ENCODE measurements around the gene IQGAP2. TPM values are rescaled to one million over a fixed set of nuclear protein-coding genes. Genes with fewer than 3 reads are reported as not detected.

The IQGAP2 gene
- total RNA-seq, 2 experiments from 2014 or later: 62.7 to 72.1 TPM

DNA sequence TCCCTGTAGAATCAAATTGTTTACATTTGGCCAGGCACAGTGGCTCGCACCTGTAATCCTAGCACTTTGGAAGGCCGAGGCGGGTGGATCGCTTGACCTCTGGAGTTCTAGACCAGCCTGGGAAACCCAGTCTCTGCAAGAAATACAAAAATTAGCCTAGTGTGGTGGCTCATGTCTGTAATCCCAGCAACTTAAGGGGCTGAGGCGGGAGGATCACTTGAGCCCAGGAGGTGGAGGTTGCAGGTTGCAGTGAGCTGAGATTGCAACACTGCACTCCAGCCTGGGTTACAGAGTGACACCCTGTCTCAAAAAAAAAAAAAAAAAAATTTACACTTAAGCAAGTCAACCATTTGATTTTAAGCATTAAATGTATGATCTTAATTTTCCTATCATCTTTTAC, 17.5 kb upstream of the IQGAP2 start:
- ATAC-seq (no peak), DNase-seq (no peak)
- Mint-ChIP-seq H3K4me3 (no peak overlapping the region), H3K27ac (no peak overlapping the region), H3K9me3 (ENCODE audit: insufficient read depth) (no peaks in the 10 kb centered on the region), H3K36me3 (ENCODE audit: low read depth) (no peaks in the 10 kb centered on the region), H3K4me1 (ENCODE audit: low read depth) (peaks cover 37% of the 10 kb centered on the region), H3K27me3 (ENCODE audit: low read depth) (no peaks in the 10 kb centered on the region)
- CTCF ChIA-PET: no interaction called here
- POLR2A ChIA-PET: no interaction called here

DNA sequence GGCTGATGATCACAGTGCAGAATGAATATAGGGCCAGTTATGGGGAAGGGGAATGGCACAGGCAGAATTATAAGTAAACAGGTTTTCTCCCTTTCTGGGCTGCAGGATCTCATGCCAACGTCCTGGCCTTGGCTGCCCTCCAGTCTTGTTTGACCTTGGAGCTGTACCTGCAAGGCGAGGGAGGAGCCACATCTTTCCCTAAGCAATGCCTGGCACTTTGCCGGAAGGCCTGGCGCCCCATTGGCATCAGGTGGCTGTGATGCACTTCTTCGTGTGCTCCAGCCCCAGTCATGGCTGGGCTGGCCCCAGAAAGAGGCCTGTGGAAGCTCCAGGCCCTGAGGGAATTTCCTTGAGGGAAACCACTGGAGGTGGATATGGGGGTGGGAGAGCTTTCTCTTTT, 16.7 kb upstream of the IQGAP2 start:
- peaks cover 45% of the 10 kb centered on the region for H3K4me1 Mint-ChIP-seq (ENCODE audit: low read depth)
- peaks cover 2% of the 10 kb centered on the region for H3K36me3 Mint-ChIP-seq (ENCODE audit: low read depth)
- no peak overlapping the region for H3K27ac Mint-ChIP-seq
- H3K27me3 Mint-ChIP-seq (ENCODE audit: low read depth): no peaks in the 10 kb centered on the region
- H3K9me3 Mint-ChIP-seq (ENCODE audit: insufficient read depth): peaks cover 6% of the 10 kb centered on the region
- no peak overlapping the region for H3K4me3 Mint-ChIP-seq
- no peak for DNase-seq
- POLR2A ChIA-PET: no interaction called here
- no peak for ATAC-seq
- CTCF ChIA-PET: no interaction called here

DNA sequence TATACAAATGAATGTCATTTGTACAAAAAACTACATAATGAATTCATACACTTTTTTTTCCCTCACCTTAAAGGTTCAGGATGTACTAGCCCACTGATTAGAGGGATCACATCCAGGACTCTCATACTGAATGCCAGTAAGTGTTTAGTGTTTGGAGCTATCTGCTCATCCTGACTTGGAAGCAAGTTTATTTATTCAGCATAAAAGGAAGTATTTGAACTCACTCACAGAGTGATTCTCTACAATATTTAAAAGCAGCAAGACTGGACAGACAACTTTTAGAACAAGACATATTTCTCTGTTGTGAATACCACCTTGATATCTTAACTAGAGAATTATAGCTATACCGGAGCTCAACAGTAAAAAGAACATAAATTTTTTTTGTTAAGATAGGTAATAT, 14.8 kb upstream of the IQGAP2 start:
- Mint-ChIP-seq H3K36me3 (ENCODE audit: low read depth) (peaks cover 9% of the 10 kb centered on the region), H3K27ac (no peak overlapping the region), H3K9me3 (ENCODE audit: insufficient read depth) (peaks cover 6% of the 10 kb centered on the region), H3K4me1 (ENCODE audit: low read depth) (peaks cover 61% of the 10 kb centered on the region), H3K4me3 (no peak overlapping the region), H3K27me3 (ENCODE audit: low read depth) (no peaks in the 10 kb centered on the region)
- no peak for ATAC-seq
- CTCF ChIA-PET: interaction anchor here (1.1 to 3.4 kb wide), 5 partner anchors 9 to 122 kb away, joined by 3 to 20 read pairs (median 3); partner anchors contain the start of gene IQGAP2
- POLR2A ChIA-PET: no interaction called here
- DNase-seq: no peak

DNA sequence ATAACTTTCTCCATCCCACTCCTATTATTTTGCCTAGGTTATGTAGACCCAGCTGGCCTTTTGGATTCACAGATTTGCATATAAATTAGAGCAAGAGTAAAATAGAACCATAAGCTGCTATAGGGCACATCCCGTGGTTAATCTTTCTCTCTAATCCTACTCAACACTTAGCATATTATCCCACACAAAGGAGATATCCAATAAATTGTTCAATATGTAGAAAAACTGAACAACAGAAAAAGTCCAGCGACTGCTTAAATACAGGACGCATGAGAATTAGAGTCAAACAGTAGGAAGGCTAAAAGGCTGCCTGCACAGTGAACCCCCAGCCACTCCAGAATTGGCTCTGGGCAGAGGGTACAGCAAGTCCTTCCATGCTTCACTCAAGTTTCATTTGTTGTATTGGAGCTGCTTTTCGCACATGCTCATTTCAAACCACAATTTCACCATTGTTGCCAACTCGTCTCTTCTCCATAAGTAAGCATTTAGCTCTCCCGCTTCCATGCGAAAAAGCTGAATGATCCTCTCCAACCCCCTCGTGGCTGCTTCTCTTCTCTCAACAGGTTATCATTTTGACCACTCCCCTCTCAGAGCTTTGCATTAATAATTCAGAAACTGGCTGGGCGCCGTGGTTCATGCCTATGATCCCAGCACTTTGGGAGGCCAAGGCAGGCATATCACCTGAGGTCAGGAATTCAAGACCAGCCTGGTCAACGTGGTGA, 14.1 kb upstream of the IQGAP2 start:
- H3K4me3 Mint-ChIP-seq: no peak overlapping the region
- H3K9me3 Mint-ChIP-seq (ENCODE audit: insufficient read depth): peaks cover 6% of the 10 kb centered on the region
- no peaks in the 10 kb centered on the region for H3K27me3 Mint-ChIP-seq (ENCODE audit: low read depth)
- peaks cover 10% of the 10 kb centered on the region for H3K36me3 Mint-ChIP-seq (ENCODE audit: low read depth)
- ChIA-PET POLR2A (interaction anchor here (0.6 to 1.4 kb wide), 2 partner anchors 154 to 194 kb away, joined by 3 read pairs; no protein-coding TSS in a partner anchor), CTCF (interaction anchor here (1.1 to 3.4 kb wide), 8 partner anchors 9 to 122 kb away, joined by 3 to 20 read pairs (median 3); partner anchors contain the start of gene IQGAP2)
- DNase-seq (no peak), ATAC-seq (no peak)
- H3K4me1 Mint-ChIP-seq (ENCODE audit: low read depth): peaks cover 62% of the 10 kb centered on the region
- H3K27ac Mint-ChIP-seq: no peak overlapping the region

DNA sequence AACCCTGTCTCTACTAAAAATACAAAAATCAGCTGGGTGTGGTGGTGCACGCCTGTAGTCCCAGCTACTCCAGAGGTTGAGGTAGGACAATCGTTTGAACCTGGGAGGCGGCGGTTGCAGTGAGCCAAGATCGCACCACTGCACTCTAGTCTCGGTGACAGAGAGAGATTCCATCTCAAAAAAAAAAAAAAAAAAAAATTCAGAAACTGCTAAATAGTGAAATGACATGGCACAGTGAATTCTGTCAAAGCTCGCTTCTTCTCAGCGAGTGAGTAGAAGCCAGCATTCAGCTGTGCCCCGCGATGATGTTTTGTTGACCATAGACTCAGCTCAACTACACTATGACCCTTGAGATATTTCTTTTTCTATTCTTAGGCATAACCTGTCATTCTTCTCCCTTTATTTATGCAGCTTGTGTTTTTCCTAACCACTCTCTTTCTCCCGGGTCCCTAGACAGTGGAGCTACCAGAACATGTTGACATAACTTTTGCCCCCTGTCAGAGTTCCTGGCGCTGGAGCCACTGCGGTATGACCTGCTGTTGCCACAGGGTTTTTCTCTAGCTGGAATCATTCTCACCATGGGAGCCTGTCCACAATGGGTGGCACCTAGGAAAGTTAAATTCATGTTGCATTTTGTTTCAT, 13.5 kb upstream of the IQGAP2 start:
- no peak for ATAC-seq
- H3K9me3 Mint-ChIP-seq (ENCODE audit: insufficient read depth): peaks cover 6% of the 10 kb centered on the region
- CTCF ChIA-PET: interaction anchor here (1.0 to 3.4 kb wide), 9 partner anchors 9 to 123 kb away, joined by 3 to 20 read pairs (median 3); partner anchors contain the start of gene IQGAP2
- POLR2A ChIA-PET: interaction anchor here (0.6 to 1.4 kb wide), 4 partner anchors 14 to 194 kb away, joined by 3 read pairs; partner anchors contain the start of gene IQGAP2
- peaks cover 10% of the 10 kb centered on the region for H3K36me3 Mint-ChIP-seq (ENCODE audit: low read depth)
- no peak for DNase-seq
- H3K27ac Mint-ChIP-seq: no peak overlapping the region
- no peaks in the 10 kb centered on the region for H3K27me3 Mint-ChIP-seq (ENCODE audit: low read depth)
- H3K4me1 Mint-ChIP-seq (ENCODE audit: low read depth): peaks cover 63% of the 10 kb centered on the region
- no peak overlapping the region for H3K4me3 Mint-ChIP-seq

DNA sequence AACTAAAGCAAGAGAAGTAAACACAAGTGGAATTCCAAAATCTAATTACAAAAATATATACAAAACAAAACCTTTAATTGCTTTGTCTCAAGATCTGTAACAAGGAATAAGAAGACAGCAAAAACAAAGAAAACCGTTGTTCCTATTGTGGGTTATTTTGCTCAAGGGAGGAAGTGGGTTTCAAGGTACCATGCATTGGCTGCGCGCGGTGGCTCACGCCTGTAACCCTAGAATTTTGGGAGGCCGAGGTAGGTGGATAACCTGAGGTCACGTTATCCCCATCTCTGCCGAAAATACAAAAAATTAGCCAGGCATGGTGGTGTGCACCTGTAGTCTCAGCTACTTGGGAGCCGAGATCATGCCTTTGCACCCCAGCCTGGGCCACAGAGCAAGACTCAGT, 12.1 kb upstream of the IQGAP2 start:
- H3K4me1 Mint-ChIP-seq (ENCODE audit: low read depth): peaks cover 61% of the 10 kb centered on the region
- H3K36me3 Mint-ChIP-seq (ENCODE audit: low read depth): peaks cover 10% of the 10 kb centered on the region
- DNase-seq (peak; percentile 33), ATAC-seq (peak; percentile 52)
- H3K4me3 Mint-ChIP-seq: peak overlapping the region; percentile 18
- CTCF ChIA-PET: interaction anchor here (3.4 kb wide), 1 partner anchor 13 kb away, joined by 20 read pairs; the partner anchor contains the start of gene IQGAP2
- POLR2A ChIA-PET: interaction anchor here (1.1 to 1.4 kb wide), 2 partner anchors 12 to 65 kb away, joined by 3 to 4 read pairs; partner anchors contain the start of gene IQGAP2
- no peaks in the 10 kb centered on the region for H3K27me3 Mint-ChIP-seq (ENCODE audit: low read depth)
- peak overlapping the region; percentile 60 for H3K27ac Mint-ChIP-seq
- H3K9me3 Mint-ChIP-seq (ENCODE audit: insufficient read depth): peaks cover 6% of the 10 kb centered on the region

DNA sequence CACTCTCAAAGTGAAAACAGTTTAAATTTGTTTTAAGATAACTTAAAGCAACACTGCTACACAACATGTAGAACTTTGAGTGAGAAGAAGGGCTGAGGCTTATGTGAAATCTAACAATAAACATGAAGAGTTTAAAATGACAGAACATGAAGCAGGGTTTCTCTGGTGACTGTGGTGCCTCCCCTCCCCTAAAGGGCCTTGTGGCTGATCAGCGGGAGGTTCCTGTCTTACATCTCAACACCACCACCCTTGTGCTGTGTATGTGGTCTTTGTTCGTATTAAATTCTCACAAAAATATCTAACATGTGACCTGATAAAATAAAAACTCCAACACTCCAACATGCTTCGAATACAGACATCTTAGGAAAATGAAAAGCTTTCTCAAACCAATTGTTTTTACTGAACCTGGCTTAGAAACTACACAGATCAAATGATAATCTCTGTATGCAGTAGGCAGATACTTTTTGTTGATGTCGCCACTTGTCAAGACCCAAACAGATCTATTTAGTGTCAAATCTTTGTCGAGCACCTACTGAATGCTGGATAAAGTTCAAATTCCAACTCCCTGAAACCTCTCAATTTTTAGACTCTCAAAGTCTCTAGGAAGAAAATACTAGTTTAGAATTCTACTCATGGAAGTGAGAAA, 9.9 kb upstream of the IQGAP2 start:
- Mint-ChIP-seq H3K4me1 (ENCODE audit: low read depth) (peaks cover 59% of the 10 kb centered on the region), H3K27me3 (ENCODE audit: low read depth) (peaks cover 3% of the 10 kb centered on the region), H3K4me3 (no peak overlapping the region), H3K27ac (peak overlapping the region; percentile 50), H3K9me3 (ENCODE audit: insufficient read depth) (peaks cover 6% of the 10 kb centered on the region), H3K36me3 (ENCODE audit: low read depth) (peaks cover 10% of the 10 kb centered on the region)
- DNase-seq: peak; percentile 51
- CTCF ChIA-PET: interaction anchor here (1.0 to 2.1 kb wide), 5 partner anchors 9 to 151 kb away, joined by 3 to 7 read pairs (median 4); no protein-coding TSS in a partner anchor
- peak; percentile 79 for ATAC-seq
- POLR2A ChIA-PET: interaction anchor here (0.6 to 2.3 kb wide), 2 partner anchors 10 to 59 kb away, joined by 3 to 14 read pairs; partner anchors contain the start of gene IQGAP2

DNA sequence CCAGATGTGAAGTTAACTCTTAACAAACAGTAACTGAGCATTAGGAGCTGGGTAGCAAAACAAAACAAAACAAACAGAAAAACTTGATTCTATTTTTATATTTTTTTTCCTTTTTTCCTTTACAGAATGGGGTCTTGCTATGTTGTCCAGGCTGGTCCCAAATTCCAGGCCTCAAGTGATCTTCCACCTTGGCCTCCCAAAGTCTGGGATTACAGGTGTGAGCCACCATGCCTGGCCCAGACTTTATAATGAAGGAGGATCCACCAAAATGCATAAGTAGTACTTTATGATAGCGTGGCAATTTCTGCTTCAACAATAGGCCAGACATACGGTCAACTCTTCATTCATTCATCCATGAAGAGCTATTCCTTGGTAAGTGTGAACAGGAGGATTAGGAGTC, 5.9 kb upstream of the IQGAP2 start:
- ChIA-PET CTCF (interaction anchor here (0.9 kb wide), 2 partner anchors 145 to 186 kb away, joined by 3 read pairs; no protein-coding TSS in a partner anchor), POLR2A (no interaction called here)
- H3K36me3 Mint-ChIP-seq (ENCODE audit: low read depth): peaks cover 9% of the 10 kb centered on the region
- H3K27ac Mint-ChIP-seq: no peak overlapping the region
- H3K4me3 Mint-ChIP-seq: no peak overlapping the region
- DNase-seq (no peak), ATAC-seq (no peak)
- H3K4me1 Mint-ChIP-seq (ENCODE audit: low read depth): peaks cover 46% of the 10 kb centered on the region
- no peaks in the 10 kb centered on the region for H3K9me3 Mint-ChIP-seq (ENCODE audit: insufficient read depth)
- H3K27me3 Mint-ChIP-seq (ENCODE audit: low read depth): peaks cover 7% of the 10 kb centered on the region

DNA sequence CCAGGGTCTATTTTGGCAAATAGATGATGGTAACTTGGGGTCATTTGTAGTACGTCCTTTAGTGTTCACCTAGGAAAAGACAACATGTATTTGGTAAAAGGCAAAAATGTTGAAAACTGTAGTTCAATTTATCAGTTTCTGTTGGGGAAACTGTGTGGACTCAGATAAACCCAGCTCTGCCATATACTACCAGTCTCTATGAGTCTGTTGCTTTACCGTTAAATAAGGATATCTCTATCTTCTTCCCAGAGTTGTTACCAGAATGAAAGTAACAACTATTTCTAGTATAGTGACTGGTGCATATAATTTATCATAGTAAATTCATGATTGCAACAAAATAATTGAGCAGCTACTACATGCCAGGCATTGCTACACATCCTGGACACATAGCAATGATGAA, 3.8 kb upstream of the IQGAP2 start:
- DNase-seq: no peak
- Mint-ChIP-seq H3K27ac (no peak overlapping the region), H3K4me1 (ENCODE audit: low read depth) (peaks cover 30% of the 10 kb centered on the region), H3K9me3 (ENCODE audit: insufficient read depth) (no peaks in the 10 kb centered on the region), H3K4me3 (no peak overlapping the region), H3K27me3 (ENCODE audit: low read depth) (peaks cover 7% of the 10 kb centered on the region), H3K36me3 (ENCODE audit: low read depth) (peaks cover 4% of the 10 kb centered on the region)
- no peak for ATAC-seq
- CTCF ChIA-PET: interaction anchor here (1.2 to 1.4 kb wide), 3 partner anchors 9 to 144 kb away, joined by 3 to 4 read pairs (median 4); no protein-coding TSS in a partner anchor
- POLR2A ChIA-PET: interaction anchor here (0.6 kb wide), 1 partner anchor 29 kb away, joined by 3 read pairs; no protein-coding TSS in a partner anchor

DNA sequence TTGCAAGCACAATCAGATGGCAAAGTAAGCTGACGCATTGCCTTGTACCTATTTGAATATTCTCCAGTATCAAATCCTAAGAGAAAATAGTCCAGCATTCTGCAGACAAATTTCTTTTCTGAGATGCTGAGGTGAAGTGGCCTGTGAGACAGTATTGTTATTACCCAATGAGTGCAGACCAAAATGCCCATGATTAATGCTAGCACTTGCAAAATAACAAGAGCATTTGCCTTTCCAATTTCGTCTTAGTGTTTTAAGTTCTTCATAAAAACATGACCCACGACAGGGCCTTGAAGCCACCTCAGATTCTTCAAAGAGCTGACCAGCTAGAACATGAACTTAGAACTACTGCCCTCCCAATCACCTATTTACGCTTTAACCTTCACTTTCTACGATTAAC, 2.6 kb upstream of the IQGAP2 start:
- Mint-ChIP-seq H3K27ac (no peak overlapping the region), H3K4me1 (ENCODE audit: low read depth) (peaks cover 32% of the 10 kb centered on the region), H3K27me3 (ENCODE audit: low read depth) (peaks cover 7% of the 10 kb centered on the region), H3K9me3 (ENCODE audit: insufficient read depth) (no peaks in the 10 kb centered on the region), H3K4me3 (no peak overlapping the region), H3K36me3 (ENCODE audit: low read depth) (peaks cover 9% of the 10 kb centered on the region)
- ChIA-PET POLR2A (no interaction called here), CTCF (interaction anchor here (1.1 to 2.0 kb wide), 2 partner anchors 12 to 62 kb away, joined by 3 to 5 read pairs; no protein-coding TSS in a partner anchor)
- DNase-seq (no peak), ATAC-seq (no peak)

DNA sequence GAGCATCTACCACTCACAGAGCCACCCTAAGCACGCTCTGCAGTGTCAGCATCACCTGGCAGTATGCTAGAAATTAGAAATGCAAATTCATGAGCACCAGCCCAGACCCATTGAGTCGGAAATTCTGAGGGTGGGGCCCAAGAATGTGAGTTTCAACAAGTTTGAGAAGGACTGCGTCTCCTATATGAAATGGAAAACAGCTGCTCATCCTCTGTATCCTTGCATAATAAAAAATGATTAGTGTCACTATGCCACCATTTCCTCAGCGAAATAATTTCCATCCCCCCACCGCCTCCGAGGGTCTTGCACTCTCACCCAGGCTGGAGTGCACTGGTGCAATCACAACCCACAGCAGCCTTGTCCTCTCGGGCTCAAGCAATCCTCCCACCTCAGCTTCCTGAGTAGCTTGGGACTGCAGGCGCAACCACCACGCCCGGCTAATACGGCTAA, 1.3 kb upstream of the IQGAP2 start:
- Mint-ChIP-seq H3K4me1 (ENCODE audit: low read depth) (peaks cover 46% of the 10 kb centered on the region), H3K27ac (peak overlapping the region; percentile 98), H3K27me3 (ENCODE audit: low read depth) (peaks cover 4% of the 10 kb centered on the region), H3K9me3 (ENCODE audit: insufficient read depth) (no peaks in the 10 kb centered on the region), H3K4me3 (peak overlapping the region; percentile 89), H3K36me3 (ENCODE audit: low read depth) (peaks cover 13% of the 10 kb centered on the region)
- CTCF ChIA-PET: interaction anchor here (1.1 to 8.5 kb wide), 15 partner anchors 9 to 373 kb away, joined by 3 to 114 read pairs (median 12); no protein-coding TSS in a partner anchor
- peak; percentile 34 for DNase-seq
- POLR2A ChIA-PET: interaction anchor here (1.0 to 4.6 kb wide), 6 partner anchors 8 to 142 kb away, joined by 4 to 64 read pairs (median 15); no protein-coding TSS in a partner anchor
- no peak for ATAC-seq

Data from activated CD8-positive, alpha-beta T cell treated with anti-CD3 and anti-CD28 coated beads, Interleukin-2, amount 10 ng/mL, durations not matched to agents 7 days and 5 days (primary cell).